Mucosa of descending colon (tissue), 3 donors: ENCODE measurements around the gene NFS1. TPM values are rescaled to one million over a fixed set of nuclear protein-coding genes. Genes with fewer than 3 reads are reported as not detected.
"Not testable (repeated sequence)": the region's sequence is repeated elsewhere in the genome, so short reads cannot be mapped to it uniquely, and the experiment has no call there.

Source experiments
- ATAC-seq: fragments of 200-7000 bp; cut with Tn5 transposase; one replicate; pipeline ENCODE4 v1.9.1; 2020; ENCODE audit warnings: mild to moderate bottlenecking, moderate library complexity
- DNase-seq, 3 donors: peaks; one replicate each; pipeline ENCODE4 v3.0.0-alpha.2; 2020
- H3K36me3 ChIP-seq: fragments of 200-600 bp; one replicate; pipeline ENCODE4 v1.8.0; 2021; ENCODE audit warnings: low read depth, mild to moderate bottlenecking
- H3K4me1 ChIP-seq: fragments of 200-600 bp; one replicate; pipeline ENCODE4 v1.8.0; 2021; ENCODE audit warnings: low read depth, mild to moderate bottlenecking
- H3K4me3 ChIP-seq: fragments of 200-600 bp; one replicate; pipeline ENCODE4 v1.8.0; 2021; ENCODE audit warnings: mild to moderate bottlenecking
- H3K9me3 ChIP-seq: fragments of 200-600 bp; one replicate; pipeline ENCODE4 v1.8.0; 2021; ENCODE audit warnings: mild to moderate bottlenecking
- intact Hi-C, 2 donors: fragments of 100-400 bp; cut with DNase I in 1 of 2; cut with micrococcal nuclease in 1 of 2; formaldehyde crosslinking; loops; one replicate each; pipeline versions ENCODE4 v1.11.0 to v1.11.1; 2022; cut with DNase I, micrococcal nuclease
- long read RNA-seq, 2 donors: library from polyadenylated mRNA; unstranded; transcript quantifications; one replicate each; pipeline ENCODE4 v2.0.0, GENCODE V29; 2019 to 2021
- total RNA-seq, 3 donors: library from RNA; stranded (reverse); fragmentation: NEBNext Ultra II Directional in 2 of 3; extraction: Animal tissue kit (Norgen Biotek cat#: 25700) in 2 of 3; gene quantifications; one replicate each; pipeline versions ENCODE4 v1.2.1 to v1.2.4, GENCODE V29; 2021 to 2023
- TF ChIP-seq, protein P1 (sequence below): fragments of 200-600 bp; IDR thresholded peaks from one replicate; pipeline ENCODE4 v1.8.0; 2022; ENCODE audit warnings: antibody characterized with exemption, mild to moderate bottlenecking
- donor health status: DM: no; HTN: no; CAD: no; lungs with moderate emphysema.
- donor health status: DM: no; HTN: no; CAD: no.
- donor health status: DM: no; HTN: yes; CAD: no.

NFS1 gene
- 10 to 100 TPM; 31.2 to 42.8 (median 32.1) TPM for total RNA-seq
- long read RNA-seq, donor 1, transcript NFS1-203 (13 exons, 3,012 nt), result major isoform, 24 of 45 reads
- long read RNA-seq, donor 1, partial matches to known transcripts, result 16 of 45 reads
- long read RNA-seq, donor 1, other reads (novel, unspliced or antisense), result 2 of 45 reads
- long read RNA-seq, donor 2, transcript NFS1-203 (13 exons, 3,012 nt), result major isoform, 8 of 10 reads
- long read RNA-seq, donor 2, partial matches to known transcripts, result 1 of 10 reads
- long read RNA-seq, donor 2, other reads (novel, unspliced or antisense), result 1 of 10 reads

DNA sequence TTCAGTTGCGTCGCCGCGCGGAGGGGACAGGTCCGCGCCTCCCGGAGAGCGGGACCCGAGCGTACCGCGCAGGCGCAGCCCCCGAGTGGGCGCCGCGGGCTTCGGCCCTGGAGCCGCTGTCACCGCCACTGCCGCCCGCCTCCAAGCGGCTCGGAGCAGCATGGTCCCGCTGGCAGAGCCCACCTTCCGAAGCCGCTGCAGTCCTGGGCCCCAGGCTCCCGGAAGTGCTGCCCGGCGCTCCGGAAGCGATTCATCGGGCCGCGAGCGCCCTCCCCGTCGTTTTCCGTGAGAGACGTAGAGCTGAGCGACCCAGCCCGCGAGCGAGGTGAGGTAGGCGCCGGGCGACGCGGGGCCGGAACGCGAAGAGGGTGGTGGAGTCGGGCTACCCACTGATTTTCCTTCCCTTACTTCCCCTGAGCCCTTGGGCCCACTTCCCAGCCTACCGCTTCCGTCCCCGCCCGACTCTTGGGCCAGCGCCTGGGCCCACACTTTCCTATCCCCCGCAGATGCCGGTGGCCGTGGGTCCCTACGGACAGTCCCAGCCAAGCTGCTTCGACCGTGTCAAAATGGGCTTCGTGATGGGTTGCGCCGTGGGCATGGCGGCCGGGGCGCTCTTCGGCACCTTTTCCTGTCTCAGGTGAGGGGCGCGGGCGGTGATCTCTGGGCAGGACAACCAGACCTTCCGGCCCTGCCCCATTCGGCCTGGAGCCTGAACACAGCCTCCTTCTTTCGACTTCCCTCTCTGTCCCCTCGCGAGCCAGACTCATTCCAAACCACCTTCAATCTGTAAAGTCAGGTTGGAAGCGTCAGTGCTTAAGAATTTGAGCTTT, at the start of gene NFS1, which contains the start of gene ROMO1:
Gene NFS1, minus strand, starts transcription at position 226 of the 830 bp plus-strand sequence. Its CDS starts 64 bp downstream, at position 162.
Gene ROMO1, plus strand, starts transcription at position 279 of the 830 bp plus-strand sequence. Its CDS starts 228 bp downstream, at position 507.
- Histone ChIP-seq H3K4me3 (peak within 1 kb of the TSS; percentile 93), H3K9me3 (no peaks in the 10 kb centered on the region), H3K4me1 (peaks cover 19% of the 10 kb centered on the region), H3K36me3 (peaks cover 8% of the 10 kb centered on the region)
- DNase-seq (peak; percentile 89 to 91 (median 90)), ATAC-seq (peak; percentile 95)
- intact Hi-C loops, result no loop called here
- TF ChIP-seq, protein P1, sequence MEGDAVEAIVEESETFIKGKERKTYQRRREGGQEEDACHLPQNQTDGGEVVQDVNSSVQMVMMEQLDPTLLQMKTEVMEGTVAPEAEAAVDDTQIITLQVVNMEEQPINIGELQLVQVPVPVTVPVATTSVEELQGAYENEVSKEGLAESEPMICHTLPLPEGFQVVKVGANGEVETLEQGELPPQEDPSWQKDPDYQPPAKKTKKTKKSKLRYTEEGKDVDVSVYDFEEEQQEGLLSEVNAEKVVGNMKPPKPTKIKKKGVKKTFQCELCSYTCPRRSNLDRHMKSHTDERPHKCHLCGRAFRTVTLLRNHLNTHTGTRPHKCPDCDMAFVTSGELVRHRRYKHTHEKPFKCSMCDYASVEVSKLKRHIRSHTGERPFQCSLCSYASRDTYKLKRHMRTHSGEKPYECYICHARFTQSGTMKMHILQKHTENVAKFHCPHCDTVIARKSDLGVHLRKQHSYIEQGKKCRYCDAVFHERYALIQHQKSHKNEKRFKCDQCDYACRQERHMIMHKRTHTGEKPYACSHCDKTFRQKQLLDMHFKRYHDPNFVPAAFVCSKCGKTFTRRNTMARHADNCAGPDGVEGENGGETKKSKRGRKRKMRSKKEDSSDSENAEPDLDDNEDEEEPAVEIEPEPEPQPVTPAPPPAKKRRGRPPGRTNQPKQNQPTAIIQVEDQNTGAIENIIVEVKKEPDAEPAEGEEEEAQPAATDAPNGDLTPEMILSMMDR, result peak; percentile 16

DNA sequence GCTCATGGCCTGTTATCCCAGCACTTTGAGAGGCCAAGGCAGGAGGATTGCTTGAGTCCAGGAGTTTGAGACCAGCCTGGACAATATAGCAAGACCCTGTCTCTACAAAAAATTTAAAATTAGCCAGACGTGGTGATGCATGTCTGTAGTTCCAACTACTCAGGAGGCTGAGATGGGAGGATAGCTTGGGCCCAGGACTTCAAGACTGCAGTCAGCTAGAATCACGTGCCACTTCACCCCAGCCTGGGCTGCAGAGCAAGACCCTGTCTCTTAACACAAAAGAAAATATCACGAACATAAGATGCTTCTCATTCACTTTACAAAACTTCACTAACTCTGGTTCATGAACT, 45.3 kb upstream of the NFS1 start:
- H3K4me3 ChIP-seq, H3K9me3 ChIP-seq, H3K36me3 ChIP-seq, DNase-seq, intact Hi-C loops, ATAC-seq: not testable (repeated sequence)
- H3K4me1 ChIP-seq, result peaks cover 11% of the 10 kb centered on the region

DNA sequence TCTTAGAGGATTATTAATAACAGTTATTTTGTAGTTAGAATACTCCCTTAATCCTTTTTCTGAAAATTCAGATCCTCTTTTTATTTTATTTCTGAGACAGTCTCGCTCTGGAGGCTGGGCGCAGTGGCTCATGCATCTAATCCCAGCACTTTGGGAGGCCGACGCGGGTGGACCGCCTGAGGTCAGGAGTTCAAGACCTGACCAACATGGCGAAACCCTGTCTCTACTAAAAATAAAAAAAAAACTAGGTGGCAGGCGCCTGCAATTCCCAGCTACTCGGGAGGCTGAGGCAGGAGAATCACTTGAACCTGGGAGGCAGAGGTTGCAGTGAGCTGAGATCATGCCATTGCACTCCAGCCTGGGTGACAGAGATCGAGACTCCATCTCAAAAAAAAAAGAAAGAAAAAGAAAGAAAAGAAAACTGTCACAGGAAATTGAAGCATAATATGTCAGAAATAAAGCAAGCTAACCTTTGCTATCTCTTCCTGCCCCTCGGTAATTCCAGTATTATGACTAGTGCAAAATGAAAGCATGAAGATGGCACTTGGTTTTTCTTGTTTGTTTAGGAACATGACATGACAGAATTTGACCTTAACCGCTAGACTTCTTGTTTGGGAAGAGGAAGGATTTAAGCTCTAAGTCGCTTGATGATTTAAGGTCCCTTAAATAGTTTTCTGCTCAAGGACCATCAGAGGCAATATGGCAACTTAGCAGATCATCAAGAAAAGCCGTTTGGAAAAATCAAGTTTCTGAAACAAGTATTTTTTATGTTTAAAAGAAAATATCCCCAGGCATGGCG, 44.7 kb upstream of the NFS1 start:
- peaks cover 13% of the 10 kb centered on the region for H3K4me1 ChIP-seq
- DNase-seq (peak; percentile 26 to 62 (median 43)), ATAC-seq (no peak)
- intact Hi-C loops, result no loop called here
- TF ChIP-seq, protein P1, result no peak
- H3K36me3 ChIP-seq, result peaks cover 6% of the 10 kb centered on the region
- no peaks in the 10 kb centered on the region for H3K9me3 ChIP-seq
- no peak overlapping the region for H3K4me3 ChIP-seq

DNA sequence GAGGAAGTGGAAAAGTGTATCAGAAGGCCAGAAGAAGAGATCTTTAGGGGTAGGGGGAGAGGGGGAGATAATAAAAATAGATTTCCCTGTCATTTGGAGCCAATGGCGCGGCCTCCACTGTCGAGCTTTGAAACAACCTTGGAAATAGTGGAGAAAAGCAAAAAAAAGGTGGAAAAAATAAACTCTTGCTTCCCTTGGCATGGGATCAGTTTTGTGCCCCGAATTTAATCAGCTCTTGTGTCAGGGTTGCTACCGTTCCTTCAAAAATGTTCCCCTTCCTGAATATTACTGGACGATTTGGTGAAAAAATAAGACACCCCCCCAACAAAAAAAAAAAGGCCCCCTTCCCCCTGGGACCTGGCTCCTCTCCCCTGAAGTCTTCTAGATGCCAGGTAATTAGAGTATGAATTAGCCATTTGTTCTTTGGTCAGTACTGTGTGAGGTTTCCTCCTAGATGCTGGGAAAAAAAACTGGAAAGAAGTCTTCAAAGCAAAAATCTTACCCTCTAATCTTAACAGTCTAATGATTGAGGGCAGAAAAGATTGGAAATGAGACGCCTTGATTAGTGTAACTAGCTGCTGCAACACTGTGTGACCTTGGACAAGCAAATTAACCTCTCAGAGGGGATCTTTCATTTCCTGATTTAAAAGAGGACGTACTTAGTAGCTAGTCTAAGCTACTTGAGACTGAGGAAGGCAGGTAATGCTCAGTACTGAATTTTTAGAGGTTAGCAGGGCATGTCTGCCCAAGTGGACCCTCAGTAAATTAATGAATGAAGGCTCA, 43.8 kb upstream of the NFS1 start:
- intact Hi-C loops, result no loop called here
- ATAC-seq, result peak; percentile 22

More for the DNA sequence above, 43.8 kb upstream of the NFS1 start:
- DNase-seq, result peak in 1 of 3 donors; percentile 17
- Histone ChIP-seq H3K4me3 (peak overlapping the region; percentile 87), H3K9me3 (no peaks in the 10 kb centered on the region), H3K36me3 (peaks cover 12% of the 10 kb centered on the region), H3K4me1 (peaks cover 20% of the 10 kb centered on the region)
- TF ChIP-seq, protein P1, result no peak
